Myocyte (in vitro differentiated cells): ENCODE measurements around the gene UBE2V1. TPM values are rescaled to one million over a fixed set of nuclear protein-coding genes. Genes with fewer than 3 reads are reported as not detected.
"Not testable (repeated sequence)": the region's sequence is repeated elsewhere in the genome, so short reads cannot be mapped to it uniquely, and the experiment has no call there.

Source experiments
- DNase-seq: peaks from one replicate; pipeline ENCODE4 v3.0.0-alpha.2; 2012; ENCODE audit warnings: low read depth
- total RNA-seq: library from RNA; depleted of rRNA; stranded (reverse); fragments of >200 nt; gene quantifications from 2 replicates; pipeline ENCODE4 v1.2.3, GENCODE V29; 2014

Gene UBE2V1
- total RNA-seq, 1 donor from 2014 or later, result 86.8 TPM

DNA sequence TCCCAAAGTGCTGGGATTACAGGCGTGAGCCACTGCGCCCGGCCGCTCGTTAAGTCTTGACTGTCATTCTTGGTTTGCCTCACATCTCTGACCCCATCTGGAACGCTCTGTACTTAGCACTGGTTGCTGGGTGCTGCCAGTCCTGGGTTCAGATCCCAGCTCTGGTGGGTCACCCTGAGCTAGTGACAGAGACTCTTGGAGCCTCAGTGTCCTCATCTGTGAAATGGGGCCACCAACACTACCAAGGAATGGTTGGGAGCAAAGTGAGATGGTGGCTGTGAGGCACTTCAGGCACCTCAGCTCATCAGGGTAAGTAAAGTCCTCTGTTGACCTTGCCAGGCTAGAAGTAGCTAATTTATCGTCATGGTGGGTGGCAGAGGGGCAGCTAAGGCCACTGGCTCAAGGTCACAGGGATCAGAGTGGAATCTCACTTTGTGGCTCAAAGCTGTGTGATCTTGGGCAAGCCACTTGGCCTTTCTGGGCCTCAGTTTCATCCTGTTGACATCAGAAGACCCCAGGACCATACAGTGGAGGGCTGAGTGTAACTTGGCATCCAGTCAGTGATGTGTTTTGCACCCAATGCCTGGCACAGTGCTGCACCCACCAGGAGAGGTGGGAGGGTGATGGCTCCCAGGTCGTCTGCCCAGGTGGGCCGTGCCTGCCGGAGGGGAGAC lies 46.7 kb downstream of the UBE2V1 start:
- no peak for DNase-seq

GRCh38 chr20:50065325-50065615 lies 47.7 kb downstream of the UBE2V1 start:
- DNase-seq, result no peak

- DNase-seq, result not testable (repeated sequence)
Measured at GRCh38 chr20:50063763-50064162, 49.2 kb downstream of the UBE2V1 start.

- DNase-seq, result peak; percentile 23
Measured at GRCh38 chr20:50062006-50062838, 50.7 kb downstream of the UBE2V1 start.

DNA sequence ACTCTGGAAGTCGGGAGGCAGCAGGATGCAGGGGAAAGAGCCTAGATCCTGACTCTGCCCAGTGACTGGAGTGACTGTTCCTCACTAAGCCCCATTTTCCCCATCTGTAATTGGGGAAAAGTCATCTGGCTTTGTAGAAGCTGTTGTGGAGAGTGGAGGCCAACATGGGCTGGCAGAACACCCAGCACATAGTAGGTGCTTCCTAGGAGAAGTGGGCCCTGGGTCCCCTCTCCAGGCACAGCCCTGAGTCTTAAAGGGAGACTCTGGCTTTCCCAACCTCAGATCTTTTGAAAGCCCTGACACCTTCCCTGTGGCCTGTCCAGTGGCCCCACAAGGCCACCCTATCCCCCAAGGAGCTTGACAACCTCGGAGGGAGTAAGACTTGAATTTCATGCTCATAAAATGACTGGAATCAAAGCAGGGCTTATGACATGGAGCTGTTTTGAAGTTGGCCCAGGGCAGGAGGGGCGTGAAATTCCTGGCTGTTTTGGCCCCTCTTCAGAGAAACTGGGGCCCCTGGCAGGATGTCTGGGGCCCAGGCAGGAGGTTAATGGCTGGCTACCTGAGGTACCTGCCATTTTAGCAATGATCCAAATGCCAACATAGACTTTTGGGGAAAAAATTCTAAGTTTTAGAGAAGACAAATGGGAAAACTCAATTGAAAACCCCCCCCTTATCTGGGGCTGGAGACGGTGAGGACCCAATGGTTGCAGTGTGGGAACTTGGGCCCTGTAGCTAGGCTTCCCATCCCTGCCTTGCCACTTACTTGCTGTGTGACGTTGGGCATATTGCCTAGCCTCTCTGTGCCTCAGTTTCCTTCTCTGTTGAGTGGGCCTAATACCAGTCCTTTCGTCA lies 51.6 kb downstream of the UBE2V1 start:
- DNase-seq, result no peak

DNA sequence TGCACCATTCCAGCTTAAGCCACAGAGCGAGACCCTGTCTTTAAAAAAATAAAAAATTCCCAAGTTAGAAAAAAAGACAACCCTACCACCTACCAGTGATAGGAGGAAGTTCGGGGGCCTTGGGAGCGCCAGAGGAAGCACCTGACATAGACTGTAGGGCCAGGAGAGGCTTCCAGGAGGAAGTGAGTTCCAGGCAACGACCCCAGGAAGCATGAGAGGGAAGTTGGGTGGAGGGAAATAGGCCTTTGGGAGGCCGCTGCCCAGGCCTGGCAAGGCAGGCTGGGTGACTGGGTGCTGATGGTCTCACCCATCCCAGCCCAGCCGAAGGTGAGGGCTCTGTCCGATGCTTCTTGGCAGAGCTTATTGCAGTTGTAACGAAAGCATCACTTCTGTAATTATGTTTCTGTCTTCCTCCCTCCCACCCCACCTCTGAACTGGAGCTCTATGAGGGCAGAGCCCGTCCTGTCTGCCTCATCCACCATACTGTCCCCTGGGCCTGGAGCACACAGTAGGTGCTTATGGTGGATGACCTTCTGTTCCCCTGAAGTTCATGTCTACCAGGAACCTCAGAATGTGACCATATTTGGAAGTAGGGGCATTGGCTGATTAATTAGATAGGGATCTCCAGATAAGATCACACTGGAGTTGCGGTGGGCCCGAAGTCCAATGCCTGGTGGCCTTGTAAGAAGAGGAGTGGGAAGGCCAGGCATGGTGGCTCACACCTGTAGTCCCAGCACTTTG lies 54.1 kb downstream of the UBE2V1 start:
- DNase-seq, result no peak

GRCh38 chr20:50057714-50058053 lies 55.3 kb downstream of the UBE2V1 start:
- no peak for DNase-seq

DNA sequence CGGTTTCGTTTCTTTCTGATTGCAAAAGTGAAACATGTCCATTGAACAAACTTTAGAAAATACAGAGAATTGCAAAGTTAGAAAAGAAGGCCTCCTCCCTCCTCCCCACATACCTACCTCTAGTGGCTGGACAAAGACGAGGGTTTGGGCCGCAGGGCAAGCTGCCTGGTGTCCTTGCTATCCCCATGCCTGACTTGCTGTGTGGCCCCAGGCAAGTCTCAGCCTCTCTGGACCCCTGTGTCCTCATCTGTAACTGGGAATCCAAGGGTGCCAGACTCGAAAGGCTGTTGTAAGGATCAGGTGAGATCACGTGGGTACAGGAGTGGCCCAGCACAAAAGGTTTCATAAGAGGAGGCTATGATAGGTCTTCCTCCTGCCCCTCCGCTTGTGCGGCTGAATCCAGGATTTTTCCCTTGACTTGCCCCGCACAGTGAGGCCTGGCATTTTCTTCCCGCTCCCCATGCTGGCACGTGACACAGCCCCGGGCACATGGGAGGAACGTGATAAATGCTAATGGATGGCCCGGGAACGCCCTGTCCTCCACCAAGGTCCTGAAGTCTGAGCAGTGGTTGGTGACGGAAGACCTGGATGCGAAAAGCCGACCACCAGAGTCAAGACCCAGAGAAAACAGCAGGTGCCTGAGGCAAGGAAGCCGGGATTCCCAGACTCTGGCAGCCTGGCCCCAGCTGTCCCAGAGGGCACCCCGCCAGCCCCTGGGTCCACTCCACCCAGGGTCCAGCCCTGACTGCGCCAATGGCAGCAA lies 55.8 kb downstream of the UBE2V1 start:
- DNase-seq, result peak; percentile 82

GRCh38 chr20:50056408-50056926 lies 56.5 kb downstream of the UBE2V1 start:
- no peak for DNase-seq

GRCh38 chr20:50055524-50056083 lies 57.3 kb downstream of the UBE2V1 start:
- no peak for DNase-seq

DNA sequence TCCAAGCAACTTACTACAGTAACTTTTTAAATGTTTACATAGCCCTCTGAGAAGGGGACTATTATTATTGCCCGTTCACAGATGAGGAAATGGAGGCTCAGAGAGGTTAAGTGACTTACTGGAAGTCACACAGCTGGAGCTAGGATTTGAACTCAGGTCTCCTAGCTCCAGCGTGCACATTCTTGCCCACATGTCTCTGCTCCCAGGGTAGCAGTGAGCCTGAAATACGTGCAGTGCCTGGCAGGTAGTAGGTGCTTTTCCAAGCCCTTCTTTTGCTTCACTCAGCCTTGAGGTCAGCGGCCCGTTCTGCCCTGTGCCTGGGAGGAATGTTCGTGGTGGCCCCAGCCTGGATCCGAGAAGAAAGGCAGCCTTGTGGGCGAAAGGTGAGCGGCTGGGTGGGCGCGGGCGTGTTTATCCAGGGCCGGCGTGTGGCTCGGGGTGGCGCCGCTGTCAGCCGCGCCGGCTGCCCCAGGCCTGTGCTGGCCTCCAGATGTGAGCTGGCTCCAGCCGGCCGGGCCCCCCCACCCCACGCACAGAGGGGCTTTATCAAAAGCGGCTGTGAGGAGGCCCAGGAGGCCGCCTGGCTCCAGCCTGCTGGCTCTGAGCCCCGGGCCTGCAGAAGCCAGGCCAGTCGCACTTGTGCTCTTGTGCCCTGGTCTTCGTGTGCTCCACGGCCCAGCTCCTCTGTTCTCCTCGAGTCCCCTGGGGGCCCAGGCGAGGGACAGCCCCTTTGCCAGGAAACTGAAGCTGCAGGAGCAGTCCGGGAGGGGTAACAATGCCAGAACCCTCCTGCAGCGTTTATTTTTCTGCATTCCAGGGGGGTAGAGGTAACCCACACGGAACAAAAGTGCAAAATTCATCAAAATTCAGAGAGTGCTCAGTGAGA lies 58.1 kb downstream of the UBE2V1 start:
- no peak for DNase-seq

DNA sequence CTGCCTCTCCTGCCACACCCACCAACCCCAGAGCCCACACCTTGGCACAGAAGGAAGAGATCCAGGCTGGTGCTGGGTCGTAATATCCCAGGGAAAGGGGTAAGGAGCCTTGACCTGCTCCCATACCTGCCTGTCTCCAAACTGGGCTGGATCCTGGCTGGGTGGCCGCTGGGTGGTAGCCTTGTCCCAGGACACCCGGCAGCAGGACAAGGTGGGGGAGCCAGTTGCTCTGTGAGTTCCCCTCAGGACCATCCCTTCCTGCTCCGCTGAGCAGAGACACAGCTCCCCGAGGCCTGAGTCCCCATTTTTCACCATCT lies 58.8 kb downstream of the UBE2V1 start:
- no peak for DNase-seq

GRCh38 chr20:50053362-50054230 lies 59.4 kb downstream of the UBE2V1 start:
- DNase-seq, result no peak

GRCh38 chr20:50052550-50053361 lies 60.2 kb downstream of the UBE2V1 start:
- DNase-seq, result no peak

- DNase-seq, result no peak
Measured at GRCh38 chr20:50050660-50051308, 62.2 kb downstream of the UBE2V1 start.

- DNase-seq, result no peak
Measured at GRCh38 chr20:50050214-50050613, 62.7 kb downstream of the UBE2V1 start.
